H1 (cell line): ENCODE measurements around the gene EDN1. TPM values are rescaled to one million over a fixed set of nuclear protein-coding genes. Genes with fewer than 3 reads are reported as not detected.

Experiments used
- JUND ChIP-seq: IDR thresholded peaks from 2 replicates; pipeline ENCODE4 v1.6.1; 2011; ENCODE audit warnings: mild to moderate bottlenecking, improper control_type of control experiment, low read length
- POLR2AphosphoS5 ChIP-seq: IDR thresholded peaks from 2 replicates; pipeline ENCODE4 v1.6.1; 2011; ENCODE audit warnings: low read depth, low read length
- RAD21 ChIP-seq, 2 experiments: IDR thresholded peaks in 1 of 2; conservative IDR thresholded peaks in 1 of 2; 2 replicates each; pipeline ENCODE4 v1.6.1; 2011; ENCODE audit warnings: low read depth in 2 of 2, low read length in 2 of 2, improper control_type of control experiment in 1 of 2, inconsistent platforms in 1 of 2, mild to moderate bottlenecking in 1 of 2, moderate library complexity in 1 of 2
- RXRA ChIP-seq: IDR thresholded peaks from 2 replicates; pipeline ENCODE4 v1.6.1; 2011; ENCODE audit warnings: low read depth, mild to moderate bottlenecking, low read length, moderate library complexity; ENCODE audit not compliant: insufficient read depth
- SP4 ChIP-seq: IDR thresholded peaks from 2 replicates; pipeline ENCODE4 v1.6.1; 2012; ENCODE audit warnings: low read length, inconsistent platforms
- polyA plus RNA-seq, 7 experiments: library from polyadenylated mRNA; depleted of rRNA in 3 of 7; stranded (reverse) in 5 of 7; unstranded in 2 of 7; fragments of >200 nt in 5 of 7; fragments of 200-250 nt in 2 of 7; gene quantifications; 1 replicate in 5 of 7; 2 replicates in 1 of 7; 4 replicates in 1 of 7; pipeline versions ENCODE4 v1.2.1 to v1.2.3, GENCODE V29; 2011 to 2013; ENCODE audit warnings: missing spikeins in 2 of 7, mixed read lengths in 2 of 7
- total RNA-seq: library from RNA; stranded (reverse); fragmentation: NEBNext Ultra II Directional; extraction: Animal tissue kit (Norgen Biotek cat#: 25700); gene quantifications from 2 replicates; pipeline ENCODE4 v1.2.1, GENCODE V29; 2021

Gene EDN1
- total and polyA plus RNA-seq, 2 of the 8 experiments (the other 6 are each of a cell fraction or from before 2014, with no cell fraction given): 0.23 to 1.1 TPM

GRCh38 chr6:12245763-12246718, 44.1 kb upstream of the EDN1 start (continued):
- TF ChIP-seq SP4 (no peak), JUND (no peak), RXRA (no peak), POLR2AphosphoS5 (no peak), RAD21 (IDR thresholded peaks at IDR 0.05 in 1 of 2, conservative IDR thresholded peaks at IDR 0.05 in 1 of 2; ENCODE audit: low read depth in 2 of 2, low read length in 2 of 2) (peak in 1 of 2 experiments; percentile 21; a peak in 1 of 4 replicates)
